ENCODE measurements around the gene MOB3B.

GRCh38 chr9:27388150-27388549 is 141.5 kb downstream of the MOB3B start:
- no peak for TF ChIP-seq CTCF (conservative IDR thresholded peaks at IDR 0.05; ENCODE audit: low read depth, low read length)
- TF ChIP-seq EZH2 (IDR thresholded peaks at IDR 0.05; ENCODE audit: borderline replicate concordance, low read depth, low read length, poor library complexity, severe bottlenecking): no peak
